Activated CD4-positive, alpha-beta T cell treated with anti-CD3 and anti-CD28 coated beads, Interleukin-2, amount 10 ng/mL, durations not matched to agents 24 days and 14 days (primary cell): ENCODE results near the gene POU2AF2. TPM values are rescaled to one million over a fixed set of nuclear protein-coding genes. Genes with fewer than 3 reads are reported as not detected.

Experiments
- total RNA-seq: library from RNA; stranded (reverse); gene quantifications from 2 replicates; pipeline ENCODE4 v1.2.3, GENCODE V29; 2022

POU2AF2 gene
- total RNA-seq, 1 donor from 2014 or later = 0.44 TPM

Other genes with a start within 250 kb of the POU2AF2 start
- gene POU2AF3, start 52.8 kb downstream of the POU2AF2 start, total RNA-seq = 0.21 and 0.37 TPM in 2 replicates
- 65.6 and 68.9 TPM in 2 replicates for gene POU2AF1, start 133.6 kb downstream of the POU2AF2 start, total RNA-seq